HepG2 (cell line): Measurements from ENCODE around the gene TTBK1.

ENCODE experiments used
- ARNTL ChIP-seq: sonication (generic); formaldehyde crosslinking; IDR thresholded peaks from 2 replicates; pipeline ENCODE4 v1.4.0; 2020; ENCODE audit warnings: mild to moderate bottlenecking, missing genetic modification reagents
- CTCF ChIP-seq: sonication (generic); formaldehyde crosslinking; IDR thresholded peaks from 2 replicates; pipeline ENCODE4 v1.5.0; 2020; ENCODE audit warnings: mild to moderate bottlenecking, missing genetic modification reagents, moderate library complexity
- GMEB2 ChIP-seq: IDR thresholded peaks from 2 replicates; pipeline ENCODE4 v1.6.1; 2016; ENCODE audit warnings: missing biosample characterization, missing genetic modification reagents, low read depth
- GPN1 ChIP-seq: sonication (generic); formaldehyde crosslinking; IDR thresholded peaks from 2 replicates; pipeline ENCODE4 v1.5.1; 2020; ENCODE audit warnings: missing genetic modification reagents, borderline replicate concordance
- HDAC2 ChIP-seq: sonication (generic); formaldehyde crosslinking; IDR thresholded peaks from 2 replicates; pipeline ENCODE4 v1.4.0; 2020; ENCODE audit warnings: missing genetic modification reagents
- MXI1 ChIP-seq: IDR thresholded peaks from 3 replicates; pipeline ENCODE4 v1.6.1; 2012; ENCODE audit warnings: low read depth, low read length, inconsistent platforms, borderline replicate concordance
- MYC ChIP-seq: sonication (generic); formaldehyde crosslinking; IDR thresholded peaks from 2 replicates; pipeline ENCODE4 v1.9.0; 2021; ENCODE audit warnings: missing genetic modification reagents, borderline replicate concordance
- NBN ChIP-seq: fragments of 450-650 bp; conservative IDR thresholded peaks from 2 replicates; pipeline ENCODE4 v1.6.1; 2017
- NR2C2 ChIP-seq: sonication (generic); formaldehyde crosslinking; IDR thresholded peaks from 2 replicates; pipeline ENCODE4 v1.4.0; 2020; ENCODE audit warnings: missing genetic modification reagents, mild to moderate bottlenecking, moderate library complexity, borderline replicate concordance
- SP4 ChIP-seq: sonication (generic); formaldehyde crosslinking; IDR thresholded peaks from 2 replicates; pipeline ENCODE4 v1.8.1; 2023; ENCODE audit warnings: mild to moderate bottlenecking, missing genetic modification reagents
- TCF12 ChIP-seq, 2 experiments: fragments of 450-650 bp in 1 of 2; sonication (generic) in 1 of 2; formaldehyde crosslinking in 1 of 2; IDR thresholded peaks; 2 replicates each; pipeline versions ENCODE4 v1.6.1 to v1.8.0; 2017 to 2022; ENCODE audit warnings: antibody characterized with exemption in 1 of 2, mild to moderate bottlenecking in 1 of 2, missing genetic modification reagents in 1 of 2, moderate library complexity in 1 of 2

GRCh38 chr6:43257367-43258145 is 14.3 kb downstream of the TTBK1 start:
- no peak for TF ChIP-seq NR2C2 (CRISPR knock-in tag)
- no peak for TF ChIP-seq CTCF
- TF ChIP-seq SP4 (CRISPR knock-in tag): no peak
- no peak for TF ChIP-seq ARNTL
- no peak for TF ChIP-seq GPN1 (CRISPR knock-in tag)
- no peak for TF ChIP-seq HDAC2 (CRISPR knock-in tag)
- TF ChIP-seq TCF12 (IDR thresholded peaks at IDR 0.05): no peak
- TF ChIP-seq TCF12 (CRISPR knock-in tag; IDR thresholded peaks at IDR 0.05): no peak
- no peak for TF ChIP-seq MYC
- no peak for TF ChIP-seq GMEB2
- TF ChIP-seq NBN: no peak
- TF ChIP-seq MXI1: no peak
